HG03521 (cell line): ENCODE results near the gene MXD1.
"Not testable (repeated sequence)": the region's sequence is repeated elsewhere in the genome, so short reads cannot be mapped to it uniquely, and the experiment has no call there.

Source experiments
- ATAC-seq: cut with Tn5 transposase; IDR thresholded peaks from one replicate; pipeline ENCODE4 v1.9.1; 2021; ENCODE audit warnings: mild to moderate bottlenecking, moderate library complexity; ENCODE audit not compliant: unreplicated experiment

Gene MXD1

GRCh38 chr2:69914950-69915945 is at the start of gene MXD1:
MXD1 (plus strand) TSS chr2:69915109; CDS start chr2:69915331, 222 bp downstream.
- peak; percentile 0 for ATAC-seq

DNA sequence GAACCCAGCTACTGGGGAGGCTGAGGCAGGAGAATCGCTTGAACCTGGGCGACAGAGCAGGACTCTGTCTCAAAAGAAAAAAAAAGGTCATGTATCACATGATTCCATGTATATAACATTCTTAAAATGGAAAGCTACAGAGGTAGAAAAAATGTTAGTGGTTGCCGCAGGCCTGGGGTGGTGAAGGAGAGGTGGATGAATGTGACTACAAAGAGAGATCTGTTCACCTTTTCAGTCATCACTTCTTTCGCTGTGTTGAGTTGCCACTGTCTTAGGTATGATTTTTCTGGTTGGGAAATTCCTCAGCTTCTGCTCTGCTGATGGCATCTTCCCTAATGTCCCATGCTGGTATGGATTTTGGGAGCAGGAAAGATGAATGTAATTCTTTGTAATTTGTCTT is 26.5 kb upstream of the MXD1 start:
- no peak for ATAC-seq

GRCh38 chr2:69889302-69889701 is 25.6 kb upstream of the MXD1 start:
- no peak for ATAC-seq

- no peak for ATAC-seq
These were observed 24.0 kb upstream of the MXD1 start for GRCh38 chr2:69890881-69891280.

DNA sequence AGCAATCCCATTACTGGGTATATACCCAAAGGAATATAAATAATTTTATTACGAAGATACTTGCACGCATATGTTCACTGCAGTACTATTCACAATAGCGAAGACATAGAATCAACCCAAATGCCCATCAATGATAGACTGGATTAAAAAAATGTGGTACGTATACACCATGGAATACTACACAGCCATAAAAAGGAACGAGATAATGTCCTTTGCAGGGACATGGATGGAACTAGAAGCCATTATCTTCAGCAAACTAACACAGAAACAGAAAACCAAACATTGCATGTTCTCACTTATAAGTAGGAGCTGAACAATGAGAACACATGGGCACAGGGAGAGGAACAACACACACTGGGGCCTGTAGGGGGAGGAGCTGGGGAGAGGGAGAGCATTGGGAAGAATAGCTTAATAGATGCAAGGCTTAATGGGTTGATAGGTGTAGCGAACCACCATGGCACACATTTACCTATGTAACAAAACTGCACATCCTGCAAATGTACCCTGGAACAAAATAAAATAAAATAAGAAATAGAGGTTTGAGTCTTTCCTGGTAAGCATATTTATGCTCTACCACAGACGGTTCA is 22.0 kb upstream of the MXD1 start:
- not testable (repeated sequence) for ATAC-seq

DNA sequence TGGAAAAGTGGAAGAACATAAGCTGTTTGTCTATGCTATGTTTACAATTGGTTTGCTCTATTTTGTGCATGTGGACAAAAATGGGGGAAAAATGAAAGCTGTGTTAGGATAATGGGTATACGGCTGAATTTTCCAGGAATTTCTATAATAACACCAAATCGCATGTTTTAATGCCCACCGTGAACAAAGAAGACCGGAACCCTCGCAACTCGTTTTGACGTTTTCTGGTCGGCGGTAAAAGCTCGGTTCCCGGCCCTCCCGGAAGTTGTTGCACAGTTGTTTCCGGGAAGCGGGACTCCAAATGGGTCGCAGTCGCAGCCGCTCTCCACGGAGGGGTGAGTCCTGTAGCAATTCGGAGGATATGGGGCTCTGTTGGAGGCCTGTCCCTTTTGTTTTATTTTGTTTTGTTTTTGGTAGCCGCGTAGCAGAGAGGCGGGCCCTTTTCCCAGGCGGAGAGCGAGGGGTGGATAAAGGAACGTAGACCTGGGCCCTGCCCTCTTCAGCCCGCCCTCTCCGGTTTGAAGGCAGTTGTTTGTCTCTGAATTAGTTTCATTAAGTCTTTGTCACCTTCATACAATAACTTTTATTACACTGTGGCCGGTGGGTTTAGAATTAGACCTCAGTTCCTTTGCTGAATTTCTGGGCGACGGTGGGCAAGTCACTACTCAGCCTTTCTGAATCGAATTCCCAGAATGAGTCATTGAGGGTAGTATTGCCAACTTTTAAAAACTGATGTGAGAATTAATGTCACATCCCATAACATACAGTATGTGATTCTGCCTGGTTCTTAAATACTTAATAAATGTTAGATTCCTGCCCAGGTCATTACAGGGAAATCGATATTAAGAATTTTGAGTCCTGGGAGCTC is 21.0 kb upstream of the MXD1 start, which contains the start of gene SNRNP27:
Gene SNRNP27, plus strand, starts transcription at position 273 of the 868 bp plus-strand sequence. Its CDS starts 29 bp downstream, at position 302.
- ATAC-seq, result no peak

DNA sequence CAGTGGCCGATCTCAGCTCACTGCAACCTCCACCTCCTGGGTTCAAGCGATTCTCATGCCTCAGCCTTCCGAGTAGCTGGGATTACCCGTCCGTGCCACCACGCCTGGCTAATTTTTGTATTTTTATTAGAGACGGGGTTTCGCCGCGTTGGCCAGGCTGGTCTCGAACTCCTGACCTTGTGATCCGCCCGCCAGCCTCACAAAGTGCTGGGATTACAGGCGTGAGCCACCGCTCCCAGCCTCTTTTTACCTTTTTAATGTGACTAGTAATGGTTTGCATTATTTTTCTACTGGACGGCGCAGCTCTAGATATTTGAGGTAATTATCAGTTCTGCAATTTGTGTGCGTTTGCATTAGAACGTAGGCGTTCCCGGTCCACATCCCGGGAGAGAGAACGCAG is 20.2 kb upstream of the MXD1 start:
- not testable (repeated sequence) for ATAC-seq

- no peak for ATAC-seq
These were observed 12.5 kb upstream of the MXD1 start for GRCh38 chr2:69902213-69902922.

GRCh38 chr2:69907216-69907615 is 7.7 kb upstream of the MXD1 start:
- no peak for ATAC-seq

DNA sequence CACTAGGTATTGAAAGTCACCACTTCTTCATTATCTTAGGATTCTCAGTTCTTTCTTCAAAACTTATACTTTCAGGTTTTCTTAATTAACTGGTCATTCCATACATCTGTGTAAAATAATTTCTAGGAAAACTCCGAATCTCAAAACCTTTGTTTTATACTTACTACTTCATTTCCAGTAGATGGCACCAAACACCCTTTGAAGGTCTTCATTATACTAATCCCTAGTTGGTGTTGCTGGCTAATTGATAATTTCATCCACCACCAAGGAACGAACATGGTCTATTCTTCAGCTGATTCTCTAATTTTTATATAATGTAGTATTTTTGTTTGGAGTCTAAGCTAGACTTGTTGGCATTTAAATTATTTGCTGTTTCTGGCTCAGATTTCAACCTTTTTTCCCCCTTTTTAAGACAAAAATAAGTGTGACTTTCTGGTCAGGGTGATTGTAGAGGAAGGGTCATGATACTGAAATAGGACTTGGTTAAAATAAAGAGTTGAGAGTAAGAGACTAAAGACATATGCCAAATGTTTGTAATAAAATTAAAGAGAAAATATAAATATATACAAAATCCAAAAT is 2.8 kb upstream of the MXD1 start:
- no peak for ATAC-seq

DNA sequence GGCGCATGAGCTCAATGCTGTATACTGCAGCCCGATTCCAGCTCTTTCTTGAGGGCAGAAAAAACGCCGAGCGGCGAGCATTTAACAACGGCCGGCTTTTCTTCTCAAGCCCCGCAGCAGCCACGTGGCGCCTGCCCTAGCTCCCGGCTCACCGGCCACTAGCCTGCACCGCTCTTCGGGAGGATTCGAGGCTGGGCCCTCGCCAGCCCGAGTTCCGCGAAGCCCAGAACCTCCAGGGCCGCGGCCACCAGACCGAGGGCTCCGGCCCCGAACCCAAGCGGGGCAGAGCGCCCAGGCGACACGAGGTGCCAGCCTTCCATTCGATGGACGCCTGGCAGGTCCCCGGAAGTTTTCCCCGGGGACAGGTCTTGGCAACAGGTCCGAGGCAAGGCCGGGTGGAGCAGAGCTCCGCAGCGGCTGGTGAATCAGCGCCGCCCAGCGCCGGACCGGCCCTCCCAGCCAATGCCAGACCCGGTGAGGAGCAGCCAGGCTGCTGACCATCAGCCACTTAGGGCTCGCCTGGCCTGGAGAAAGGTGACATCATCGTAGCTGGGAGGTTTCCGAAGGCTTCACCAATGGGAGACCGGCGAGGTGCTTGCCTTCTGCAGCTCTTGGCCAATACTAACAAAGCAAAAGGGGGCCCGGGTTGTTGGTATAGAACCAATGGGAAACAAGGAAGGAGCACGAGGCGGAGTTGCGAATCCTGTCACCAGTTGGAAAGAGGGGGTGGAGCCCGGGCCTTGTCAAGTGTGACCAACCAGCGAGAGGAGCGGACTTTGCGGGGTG is 552 bp upstream of the MXD1 start:
- ATAC-seq, result peak; percentile 79

DNA sequence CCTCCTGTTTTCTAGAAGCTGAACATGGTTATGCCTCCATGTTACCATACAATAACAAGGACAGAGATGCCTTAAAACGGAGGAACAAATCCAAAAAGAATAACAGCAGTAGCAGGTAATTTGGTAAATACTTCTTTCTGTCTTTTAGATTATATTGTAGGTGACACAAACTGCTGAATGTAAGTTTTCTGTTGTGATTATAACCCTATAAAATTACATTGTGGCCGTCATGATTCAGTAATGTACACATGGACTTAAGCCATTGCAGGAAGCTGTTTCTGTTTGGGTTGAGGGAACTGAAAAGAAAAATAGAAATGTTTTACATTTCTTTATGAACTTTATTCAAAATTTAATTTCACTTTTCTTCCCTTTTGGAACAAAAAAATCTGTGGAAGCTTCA is 1.2 kb downstream of the MXD1 start:
- no peak for ATAC-seq

GRCh38 chr2:69917852-69918251 is 2.9 kb downstream of the MXD1 start:
- ATAC-seq, result no peak

DNA sequence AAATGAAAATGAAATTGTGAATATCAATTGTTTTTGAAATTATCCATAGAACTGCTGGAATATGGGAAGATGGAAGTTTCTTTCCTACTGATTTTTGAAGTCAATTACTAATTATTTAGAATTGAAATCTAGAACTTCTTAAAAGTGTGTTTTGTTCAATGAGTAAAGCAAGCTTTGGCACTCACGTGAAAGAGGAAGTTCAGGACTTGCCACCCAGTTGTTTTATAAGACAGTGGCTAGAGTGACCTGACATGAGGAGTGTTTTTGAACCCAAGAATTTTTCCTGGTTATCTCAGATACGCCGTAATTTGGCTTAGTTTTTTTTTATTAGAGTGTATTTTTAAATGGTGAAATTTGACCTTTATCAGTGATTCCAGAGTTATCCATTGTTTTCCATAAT is 3.5 kb downstream of the MXD1 start:
- ATAC-seq, result no peak

DNA sequence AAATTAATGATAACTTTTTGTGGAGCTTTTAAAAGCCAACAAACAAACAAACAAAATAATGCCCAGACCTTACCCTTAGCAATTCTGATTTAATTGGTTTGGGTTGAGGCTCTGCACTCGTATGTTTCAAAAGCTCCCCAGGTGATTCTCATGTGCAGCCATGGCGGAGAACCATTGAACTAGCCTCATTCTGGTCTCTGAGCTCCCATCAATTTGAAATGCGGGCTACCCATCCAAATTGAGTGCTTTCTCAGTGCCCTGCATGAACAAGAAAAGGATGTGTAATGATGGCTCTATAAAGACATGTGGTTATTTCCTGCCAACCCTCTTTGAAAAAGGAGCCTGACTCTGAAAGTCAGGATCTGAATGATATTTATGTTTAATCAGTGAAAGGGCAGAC is 8.2 kb downstream of the MXD1 start:
- no peak for ATAC-seq

DNA sequence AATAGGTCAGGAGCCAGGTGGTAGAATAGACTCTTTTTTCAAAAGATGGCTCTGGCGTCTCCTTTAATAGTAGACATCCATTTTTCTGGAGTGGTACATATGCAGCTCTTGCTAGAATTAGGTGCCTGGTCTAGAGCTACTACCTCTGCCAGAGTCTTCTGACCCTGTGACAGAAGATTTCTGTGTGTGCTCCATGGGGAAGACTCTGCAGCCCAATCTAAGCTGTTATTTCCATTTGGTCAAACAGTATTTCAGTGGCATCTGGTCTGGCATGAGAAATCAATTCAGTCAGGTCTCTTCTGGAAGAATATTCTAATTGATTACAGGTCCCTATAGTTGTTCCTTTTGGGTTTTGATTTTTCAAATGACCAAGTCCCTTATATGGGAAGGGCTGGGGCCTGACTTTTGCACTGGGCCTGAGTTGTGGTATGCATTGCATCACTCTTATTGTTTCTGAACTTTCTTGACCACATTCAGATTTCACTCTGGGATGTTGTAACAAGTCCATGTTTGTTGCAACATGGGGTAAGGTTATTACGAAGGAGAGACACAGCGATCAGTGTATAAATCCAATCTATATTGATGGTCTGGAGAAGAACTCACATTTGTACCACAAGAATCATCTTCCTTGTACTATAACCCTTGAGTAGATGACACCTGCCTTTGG is 12.1 kb downstream of the MXD1 start:
- no peak for ATAC-seq

DNA sequence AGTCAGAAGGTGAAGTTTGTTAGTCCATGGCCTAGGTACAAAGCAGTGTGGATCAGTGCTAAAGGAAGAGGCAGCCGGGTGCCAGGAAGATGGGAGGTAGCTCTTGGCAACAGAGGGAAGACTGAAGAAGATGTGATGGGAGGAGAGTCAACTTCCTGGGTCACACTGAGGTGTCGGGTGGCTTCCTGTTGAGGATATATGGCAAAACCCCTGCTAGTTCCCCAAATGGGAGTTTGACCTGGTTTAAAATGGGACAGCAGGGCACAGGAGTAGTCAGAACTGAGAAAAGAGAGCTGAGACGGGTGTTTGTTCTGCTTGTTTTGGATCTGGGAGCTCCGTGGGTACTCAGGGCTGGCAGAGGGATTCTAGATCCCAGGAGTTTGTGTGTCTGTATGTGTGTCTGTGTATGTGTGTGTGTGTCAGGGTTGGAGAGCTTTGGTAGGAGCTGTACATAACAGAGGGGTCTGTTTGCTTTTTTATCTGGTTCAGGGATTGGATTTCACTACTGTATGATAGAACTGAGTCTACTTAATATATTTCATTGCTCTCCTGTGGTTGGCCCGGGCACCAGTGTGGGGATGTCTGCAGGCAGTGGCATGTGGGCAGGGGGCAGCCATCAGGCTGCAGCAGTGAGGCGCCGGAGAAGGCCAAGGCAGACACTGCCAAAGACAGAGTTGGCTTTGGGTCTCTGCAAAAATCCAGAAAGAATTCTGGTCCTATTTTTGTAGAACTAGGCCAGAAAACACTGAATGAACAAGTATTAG is 17.1 kb downstream of the MXD1 start:
- ATAC-seq, result no peak

DNA sequence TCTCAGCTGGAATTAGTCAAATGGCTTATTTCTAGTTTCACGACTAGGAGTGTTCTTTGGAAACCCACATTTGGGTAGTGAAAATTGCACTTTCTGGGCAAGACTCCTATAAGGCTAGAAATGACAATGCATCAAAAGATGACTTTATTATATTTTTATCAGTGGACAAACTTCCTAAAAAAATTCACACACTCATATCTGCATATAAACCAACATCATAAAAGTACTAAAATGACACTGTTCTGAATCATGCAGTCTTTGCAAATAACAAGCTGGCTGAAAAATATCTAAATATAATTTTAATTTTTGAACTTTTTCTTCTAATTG is 17.6 kb downstream of the MXD1 start:
- ATAC-seq, result no peak
